Heart left ventricle (tissue), 13 donors: ENCODE results near the gene NCAPD3.

Experiments used
- CTCF ChIP-seq, 12 donors: fragments of 200-600 bp; sonication (generic) in 4 of 12; IDR thresholded peaks; one replicate each; pipeline versions ENCODE4 v1.5.0 to v1.8.0; 2018 to 2022; ENCODE audit warnings: antibody characterized with exemption in 12 of 12, mild to moderate bottlenecking in 5 of 12
- POLR2A ChIP-seq, 2 donors: fragments of 450-650 bp; IDR thresholded peaks; one replicate each; pipeline ENCODE4 v1.6.1; 2017; ENCODE audit warnings: antibody characterized with exemption in 2 of 2, mild to moderate bottlenecking in 2 of 2, moderate library complexity in 2 of 2
- donor health status: ischemic (EF 13 %, LVEDD 7.1; RV severe dilation, severe dysfunction).
- donor health status: DM: no; HTN: yes; CAD: no.
- donor health status: DM: no; HTN: no; CAD: no.
- donor health status: ischemic (EF 25% LVEDD 6.9; RV normal size, moderate dysfunction).
- donor health status: ischemic (EF 25% LVEDD 5.7; RV mildly dilated, moderate dysfunction).
- donor health status: ischemic (EF 35%, LVEDD 5.7; RV mildly dilated, moderate dysfunction).
- donor health status: nonischemic (EF 11% LVEDD 7.7; RV severe dilation, severe dysfunction).
- donor health status: DM: yes; HTN: yes; CAD: no.
- donor health status: PGD.
- donor health status: ischemic (EF 29% LVEDD 5.4; RV normal size, mild dysfunction).
- donor health status: nonischemic (EF 23%, LVEDD 6.1; RV moderate dilation, normal function).

GRCh38 chr11:134144744-134145143 lies 79.0 kb downstream of the NCAPD3 start:
- TF ChIP-seq CTCF (IDR thresholded peaks at IDR 0.05) = no peak
- TF ChIP-seq POLR2A (IDR thresholded peaks at IDR 0.05) = no peak
